ACHN (cell line): ENCODE results near the gene ATXN7L1.

ENCODE experiments used
- DNase-seq: peaks from one replicate; pipeline ENCODE4 v3.0.0-alpha.2; 2015
- in situ Hi-C: cut with HindIII; loops from 2 replicates; pipeline ENCODE4 v1.10.0; 2017; ENCODE audit warnings: low sequenced_read_pairs, low pct_ligation_motif_present, low pct_unique_long_range_greater_than_20kb

Gene ATXN7L1

DNA sequence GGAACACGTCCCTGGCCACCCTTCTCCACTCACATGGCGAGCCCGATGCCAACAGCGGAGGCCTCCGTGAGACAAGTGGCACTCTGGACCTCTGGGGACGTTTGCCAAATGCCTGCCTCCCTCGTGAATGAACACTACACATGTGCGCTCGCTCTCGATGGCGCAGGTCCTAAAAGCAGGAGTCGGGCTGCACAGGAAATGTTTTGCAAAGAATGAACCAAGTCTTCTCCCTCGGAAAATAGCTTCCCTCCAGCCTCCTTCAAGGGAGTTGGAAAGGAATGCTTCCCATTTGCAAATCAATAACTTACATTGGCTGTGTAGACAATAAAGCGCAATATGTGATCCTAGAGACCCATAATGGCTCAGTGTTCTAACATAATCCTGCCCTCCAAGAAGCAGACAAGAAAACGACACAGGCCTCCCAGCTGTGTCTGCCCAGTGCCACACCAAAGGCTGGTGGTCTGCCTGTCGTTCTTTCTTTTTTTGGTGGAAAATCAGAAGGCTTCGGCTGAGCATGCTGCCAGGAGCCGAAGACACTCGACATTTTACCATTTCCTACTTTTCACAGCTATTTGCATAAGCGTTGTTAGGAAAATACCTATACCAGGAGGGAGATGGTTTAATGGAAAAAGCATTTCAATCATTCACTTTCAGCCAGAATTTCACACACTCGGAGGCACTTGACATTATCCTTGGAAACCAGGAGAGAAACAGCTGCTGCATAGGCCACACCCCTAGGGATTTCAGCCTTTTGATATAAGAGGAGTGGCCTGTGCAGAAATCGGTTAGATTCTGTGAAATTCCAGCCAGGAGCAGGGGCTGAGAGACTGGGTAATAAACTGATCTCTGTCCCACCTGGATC is 38.4 kb downstream of the ATXN7L1 start:
- in situ Hi-C loops: no loop called here
- no peak for DNase-seq

DNA sequence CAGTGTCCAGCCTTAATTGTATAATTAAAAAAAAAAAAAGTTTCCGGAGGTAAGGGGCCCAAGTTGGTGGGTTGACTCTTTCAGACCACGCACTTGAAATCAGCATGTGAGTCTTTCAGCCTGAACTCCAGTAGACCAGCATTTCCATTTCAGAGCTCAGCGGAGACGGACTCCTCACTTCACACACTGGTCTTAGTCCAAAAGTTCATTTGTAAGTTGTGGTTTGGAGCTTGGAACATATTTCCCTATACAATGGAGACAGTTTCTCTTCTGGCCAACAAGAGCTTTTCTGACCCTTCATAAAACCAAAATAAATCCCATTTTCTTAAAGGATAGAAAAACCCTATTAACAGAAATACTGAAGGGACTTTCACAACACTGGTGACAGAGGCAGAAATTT is 41.0 kb downstream of the ATXN7L1 start:
- no peak for DNase-seq
- in situ Hi-C loops: no loop called here

DNA sequence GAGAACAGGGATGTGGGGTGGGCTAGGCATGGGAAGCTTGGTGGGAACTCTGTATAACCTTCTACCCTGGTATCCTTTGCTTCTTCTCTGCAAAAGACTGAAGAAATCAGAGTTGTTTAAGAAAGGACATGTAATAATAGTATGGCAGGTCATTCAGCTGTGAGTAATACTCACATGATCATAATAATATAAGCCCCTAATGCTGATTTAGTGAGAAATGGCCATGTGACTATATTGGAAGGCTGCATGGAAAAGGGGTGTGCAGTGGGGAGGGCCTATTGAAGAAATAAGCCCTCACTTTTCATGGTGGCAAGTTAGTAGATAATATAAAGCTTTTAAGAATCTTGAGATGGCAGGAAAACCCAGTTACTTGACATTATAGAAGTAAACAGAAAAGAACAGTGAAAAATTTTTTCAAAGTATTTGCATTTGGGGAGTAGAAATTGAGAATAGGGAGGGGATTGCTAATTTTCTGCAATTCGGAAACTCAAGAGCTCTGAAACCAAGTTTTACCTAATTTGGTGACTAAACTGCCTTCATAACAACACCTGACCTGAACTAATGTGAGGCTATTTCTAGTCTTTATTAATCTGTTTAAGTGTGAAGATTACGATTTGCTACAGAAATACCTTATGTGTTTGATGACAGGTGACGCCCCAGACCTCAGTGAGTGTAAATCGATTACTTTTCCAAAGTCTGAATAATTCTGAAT is 44.4 kb downstream of the ATXN7L1 start:
- in situ Hi-C loops: no loop called here
- no peak for DNase-seq

DNA sequence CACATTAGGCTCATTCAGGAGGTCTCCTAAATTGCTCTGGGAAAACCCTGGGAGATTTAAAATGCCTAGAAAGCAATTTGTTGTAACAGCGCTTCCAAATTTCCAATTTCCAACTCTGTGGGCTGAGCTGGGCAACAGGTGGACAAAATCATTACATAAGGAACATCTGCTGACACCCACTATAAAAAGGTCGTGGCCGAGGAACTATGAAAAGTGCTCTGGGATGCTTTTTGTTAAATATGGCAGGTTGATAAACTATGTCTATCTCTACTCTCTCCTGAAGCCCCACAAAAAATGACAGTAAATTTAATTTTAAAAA is 45.1 kb downstream of the ATXN7L1 start:
- DNase-seq: no peak
- in situ Hi-C loops: no loop called here

DNA sequence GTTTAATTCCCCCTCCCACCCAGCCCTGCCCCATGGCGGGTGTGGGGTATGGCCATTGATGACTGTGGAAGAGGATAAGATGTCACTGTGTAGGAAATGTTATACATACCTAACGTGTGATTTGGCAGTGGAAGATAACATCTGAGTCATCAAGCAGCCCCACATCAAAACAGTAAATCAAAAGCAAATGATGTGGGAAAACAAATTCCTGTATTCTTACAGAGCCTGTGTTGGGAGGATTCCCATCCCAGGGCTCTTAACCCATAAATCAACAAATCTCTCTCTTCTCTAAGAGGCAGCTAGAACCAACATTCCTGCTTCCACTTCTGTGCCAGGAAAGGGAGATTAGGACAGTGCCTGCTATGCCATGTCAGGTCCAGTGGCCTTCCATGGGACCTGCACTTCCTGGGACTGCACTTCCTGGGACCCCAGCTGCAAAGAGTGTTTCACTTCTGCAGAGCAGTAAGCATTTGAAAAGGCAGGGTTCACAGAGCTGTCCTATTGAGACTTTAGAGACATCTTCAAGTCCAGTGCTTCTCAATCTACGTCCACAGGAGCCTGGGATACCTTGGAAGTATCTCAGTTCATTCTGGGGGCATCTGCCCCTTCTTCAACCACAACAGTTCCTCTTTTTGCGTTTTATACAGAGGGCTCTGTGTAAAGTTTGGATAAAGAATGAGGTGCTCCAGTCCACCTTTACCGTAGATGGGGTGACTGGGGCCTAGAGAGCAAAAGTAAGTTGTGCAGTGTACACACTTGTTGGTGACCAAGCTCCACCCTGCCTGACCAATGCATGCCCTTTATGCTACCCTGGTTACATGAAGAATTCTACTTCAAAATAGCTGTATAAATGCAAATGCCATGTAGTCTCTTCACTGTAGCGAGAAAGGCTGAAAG is 45.7 kb downstream of the ATXN7L1 start:
- in situ Hi-C loops: no loop called here
- peak; percentile 95 for DNase-seq

DNA sequence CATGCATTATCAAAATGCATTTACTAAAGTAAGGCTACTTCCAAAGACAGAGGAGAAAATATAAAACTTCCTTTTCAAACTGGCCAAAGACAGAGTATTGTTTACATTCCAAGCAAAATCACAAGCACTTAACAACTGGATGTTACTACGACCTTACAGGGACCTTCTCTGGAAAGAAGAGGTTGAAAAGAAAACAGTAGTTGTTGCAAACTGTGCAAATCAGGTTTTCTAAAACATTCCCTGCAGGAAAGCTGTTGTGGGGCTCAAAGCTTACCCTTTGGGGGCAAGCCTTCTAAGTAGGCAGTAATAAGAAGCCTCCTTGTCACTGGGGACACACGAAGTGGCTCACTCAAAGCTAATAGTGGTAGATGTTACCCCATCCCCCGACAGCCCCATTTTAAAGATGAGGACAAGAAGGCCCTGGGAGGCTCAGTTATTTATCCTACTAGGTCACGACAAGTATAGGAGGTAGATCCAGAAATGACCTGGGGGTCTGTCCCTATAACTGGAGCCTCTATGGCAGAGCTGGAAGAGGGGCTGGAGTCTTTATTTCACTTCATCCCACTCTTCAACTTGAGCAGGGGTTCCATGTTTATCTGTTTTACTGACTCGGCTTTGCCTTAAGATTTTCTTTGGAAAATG is 46.6 kb downstream of the ATXN7L1 start:
- in situ Hi-C loops: no loop called here
- DNase-seq: no peak

DNA sequence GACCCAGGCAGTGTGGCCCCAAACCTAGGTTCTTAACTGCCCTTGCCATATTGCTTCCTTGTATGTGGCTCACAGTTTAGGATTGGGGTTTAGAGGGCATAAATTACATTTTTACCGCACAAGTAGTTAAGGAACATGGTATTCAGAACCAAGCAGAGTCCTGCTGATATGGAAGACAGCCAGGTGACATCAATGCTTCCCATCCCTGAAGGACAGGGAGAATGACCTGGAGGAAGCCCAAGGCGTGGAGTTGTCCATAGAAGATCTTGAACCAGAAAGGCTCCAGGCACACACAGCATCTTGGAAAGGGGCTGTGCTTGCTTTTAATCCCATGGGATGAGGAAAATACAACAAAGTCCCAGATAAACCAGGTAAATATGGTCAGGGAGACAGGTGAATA is 48.3 kb downstream of the ATXN7L1 start:
- in situ Hi-C loops: no loop called here
- no peak for DNase-seq

DNA sequence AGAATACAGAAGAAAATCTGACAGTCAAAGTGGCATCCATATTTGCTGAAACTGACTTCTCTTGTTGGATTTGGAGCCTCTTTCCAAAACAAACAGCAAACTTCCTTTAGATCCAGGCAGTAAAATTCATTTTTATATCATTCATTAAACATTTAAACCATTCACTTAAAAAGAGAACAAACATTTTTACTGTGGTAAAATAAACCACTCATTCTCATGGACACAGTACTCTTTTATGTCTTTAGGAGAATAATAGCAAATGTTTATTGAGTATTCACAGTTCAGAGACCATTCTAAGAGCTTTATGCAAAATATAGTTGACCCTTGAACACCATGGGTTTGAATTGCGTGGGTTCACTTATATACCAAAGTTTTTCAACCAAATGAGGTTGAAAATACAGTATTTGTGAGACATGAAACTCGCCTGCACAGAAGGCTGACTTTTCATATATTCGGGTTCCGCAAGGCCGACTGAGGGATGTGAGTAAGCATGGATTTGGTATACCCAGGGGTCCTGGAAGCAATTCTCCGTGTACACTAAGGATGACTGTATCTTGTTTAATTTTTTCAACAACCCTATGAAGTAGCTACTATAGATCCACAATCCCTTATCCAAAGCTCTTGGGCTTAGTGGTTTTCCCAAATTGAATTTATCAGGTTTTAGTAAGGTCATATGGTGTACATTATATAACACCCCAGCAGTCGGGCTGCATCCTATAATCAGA is 49.1 kb downstream of the ATXN7L1 start:
- in situ Hi-C loops: no loop called here
- no peak for DNase-seq

DNA sequence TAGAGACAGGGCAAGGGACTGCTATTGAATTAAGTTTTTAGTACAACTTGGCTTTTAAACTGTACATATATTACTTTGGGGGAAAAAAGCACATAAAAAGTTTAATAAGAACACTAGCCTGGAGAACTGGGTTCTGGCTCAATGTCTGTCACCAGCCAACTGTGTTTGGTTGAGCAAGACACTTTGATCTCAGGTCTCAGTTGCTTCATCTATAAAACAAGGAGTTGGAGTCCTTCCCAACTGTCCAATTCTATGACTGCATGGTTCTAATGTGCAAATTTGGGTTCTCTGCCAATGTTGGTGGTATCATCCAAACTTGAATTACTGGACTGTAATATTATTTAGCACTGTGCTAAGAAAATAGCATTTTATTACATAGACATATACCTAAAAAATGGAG is 50.3 kb downstream of the ATXN7L1 start:
- no peak for DNase-seq
- in situ Hi-C loops: no loop called here

DNA sequence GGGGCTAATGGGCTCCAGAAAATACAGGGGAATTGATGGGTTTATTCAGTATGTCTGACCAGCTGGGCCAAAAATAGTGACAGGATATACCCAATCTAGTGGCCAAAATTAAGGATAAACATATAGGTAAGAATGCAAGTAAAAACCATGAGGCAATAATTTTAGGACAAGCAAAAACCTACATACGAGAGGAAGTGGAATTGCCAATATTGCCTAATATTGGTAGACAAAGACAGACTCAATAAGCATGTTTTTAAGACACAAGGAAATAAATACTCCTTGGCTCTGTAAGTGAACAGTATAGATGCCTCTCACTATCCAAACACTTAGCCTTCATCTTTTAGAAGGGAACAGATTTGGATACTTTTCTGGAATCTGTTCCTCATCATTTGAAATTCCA is 51.0 kb downstream of the ATXN7L1 start:
- in situ Hi-C loops: no loop called here
- no peak for DNase-seq

DNA sequence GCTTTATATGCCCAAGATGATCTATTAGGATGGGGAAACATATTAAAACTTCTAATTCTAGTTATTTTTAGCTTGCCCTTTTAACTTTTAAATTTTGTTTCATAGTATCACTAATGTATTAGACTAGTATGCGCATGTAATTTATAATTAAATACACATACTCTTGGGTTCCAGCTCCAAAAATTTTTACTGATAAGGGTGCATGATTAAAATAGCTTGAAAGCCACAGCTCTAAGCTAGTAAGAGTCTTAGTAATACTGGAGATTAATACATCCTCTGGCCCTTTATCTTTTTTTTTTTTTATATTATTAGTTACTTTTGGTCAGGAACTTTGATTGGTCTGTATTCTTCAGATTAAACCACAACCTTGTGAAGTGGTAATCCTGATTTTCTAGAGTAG is 53.6 kb downstream of the ATXN7L1 start:
- no peak for DNase-seq
- in situ Hi-C loops: no loop called here

DNA sequence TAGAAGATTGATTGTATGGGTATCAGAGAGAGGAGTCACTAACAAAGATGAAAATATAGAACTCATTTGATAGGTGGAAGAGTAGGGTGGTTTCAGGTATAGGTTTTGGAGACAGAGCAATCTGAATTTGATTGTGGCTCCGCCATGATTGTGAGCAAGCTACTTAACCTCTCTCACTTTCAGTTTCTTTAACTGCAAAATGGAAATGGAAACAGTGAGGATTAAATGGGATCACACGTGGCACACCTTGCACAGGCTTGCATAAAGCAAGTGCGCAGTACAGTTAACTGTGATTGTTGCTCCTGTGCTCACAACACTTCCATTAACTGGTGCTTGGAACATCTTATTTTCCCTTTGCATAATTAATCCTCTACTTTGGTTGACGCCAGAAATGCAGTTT is 54.9 kb downstream of the ATXN7L1 start:
- no peak for DNase-seq
- in situ Hi-C loops: no loop called here

DNA sequence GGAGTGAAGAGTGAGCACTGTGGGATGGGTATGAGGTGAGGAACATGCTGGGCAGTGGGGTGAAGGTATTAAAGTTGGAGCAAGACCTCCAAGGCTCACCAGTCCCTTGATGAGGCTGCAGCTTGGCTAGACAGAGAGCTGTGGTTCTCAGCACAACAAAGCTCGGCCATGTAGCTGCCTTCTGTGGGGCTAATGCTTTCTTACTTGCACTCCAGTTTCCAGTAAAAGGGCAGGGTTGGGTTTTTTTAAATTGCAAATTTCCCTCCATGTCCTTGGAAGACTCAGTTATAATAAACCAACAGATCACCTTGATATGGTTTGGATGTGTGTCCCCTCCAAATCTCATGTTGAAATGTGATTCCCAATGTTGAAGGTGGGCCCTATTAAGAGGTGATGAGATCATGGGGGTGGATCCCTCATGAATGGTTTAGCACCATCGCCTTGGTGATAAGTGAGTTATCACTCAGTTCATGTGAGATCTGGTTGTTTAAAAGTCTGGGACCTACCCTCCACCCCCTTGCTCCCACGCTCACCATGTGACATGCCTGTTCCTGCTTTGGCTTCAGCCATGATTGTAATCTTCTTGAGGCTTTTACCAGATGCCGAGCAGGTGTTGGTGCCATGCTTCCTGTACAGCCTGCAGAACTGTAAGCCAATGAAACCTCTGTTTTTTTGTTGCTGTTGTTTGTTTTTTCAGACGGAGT is 55.9 kb downstream of the ATXN7L1 start:
- no peak for DNase-seq
- in situ Hi-C loops: no loop called here

DNA sequence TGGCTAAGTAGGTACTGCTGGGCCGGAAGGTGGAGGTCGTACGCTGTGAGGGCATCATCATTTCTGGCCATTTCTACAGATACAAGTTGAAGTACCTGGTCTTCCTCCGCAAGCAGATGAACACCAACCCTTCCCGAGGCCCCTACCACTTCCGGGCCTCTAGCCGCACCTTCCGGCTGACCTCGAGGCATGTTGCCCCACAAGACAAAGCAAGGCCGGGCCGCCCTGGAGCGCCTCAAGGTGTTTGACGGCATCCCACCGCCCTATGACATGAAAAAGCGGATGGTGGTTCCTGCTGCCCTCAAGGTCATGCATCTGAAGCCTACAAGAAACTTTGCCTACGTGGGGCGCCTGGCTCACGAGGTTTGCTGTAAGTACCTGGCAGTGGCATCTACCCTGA is 56.8 kb downstream of the ATXN7L1 start:
- in situ Hi-C loops: no loop called here
- no peak for DNase-seq

DNA sequence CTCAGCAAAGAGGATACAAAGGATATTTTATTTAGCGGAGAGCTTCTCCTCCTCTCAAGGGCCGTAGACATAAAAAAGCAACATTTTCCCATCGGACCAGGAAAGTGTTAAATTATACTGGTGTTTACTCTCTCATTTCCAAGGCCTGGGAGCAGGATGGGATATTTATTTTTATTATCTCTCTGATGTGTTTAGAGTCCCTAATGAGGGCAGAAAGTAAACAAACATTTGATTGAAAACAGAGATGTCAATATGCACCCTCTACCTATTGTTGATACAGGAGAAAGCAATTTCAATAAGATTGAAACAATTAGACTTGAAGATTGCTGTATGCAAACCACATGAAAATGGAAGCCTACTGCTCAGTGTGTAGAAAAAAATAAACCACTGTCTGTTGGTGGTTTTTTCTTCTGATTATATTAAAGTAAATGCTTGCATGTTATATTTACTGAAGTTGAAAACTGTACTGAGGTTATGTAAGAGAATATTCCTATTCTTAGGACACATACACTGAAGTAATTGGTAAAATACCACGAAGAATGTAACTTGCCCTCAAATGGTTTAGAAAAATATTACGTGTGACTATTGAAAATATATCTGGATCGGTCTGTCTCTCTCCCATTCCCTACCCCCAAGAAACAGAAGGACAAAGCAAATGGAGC is 59.3 kb downstream of the ATXN7L1 start:
- in situ Hi-C loops: no loop called here
- DNase-seq: no peak

DNA sequence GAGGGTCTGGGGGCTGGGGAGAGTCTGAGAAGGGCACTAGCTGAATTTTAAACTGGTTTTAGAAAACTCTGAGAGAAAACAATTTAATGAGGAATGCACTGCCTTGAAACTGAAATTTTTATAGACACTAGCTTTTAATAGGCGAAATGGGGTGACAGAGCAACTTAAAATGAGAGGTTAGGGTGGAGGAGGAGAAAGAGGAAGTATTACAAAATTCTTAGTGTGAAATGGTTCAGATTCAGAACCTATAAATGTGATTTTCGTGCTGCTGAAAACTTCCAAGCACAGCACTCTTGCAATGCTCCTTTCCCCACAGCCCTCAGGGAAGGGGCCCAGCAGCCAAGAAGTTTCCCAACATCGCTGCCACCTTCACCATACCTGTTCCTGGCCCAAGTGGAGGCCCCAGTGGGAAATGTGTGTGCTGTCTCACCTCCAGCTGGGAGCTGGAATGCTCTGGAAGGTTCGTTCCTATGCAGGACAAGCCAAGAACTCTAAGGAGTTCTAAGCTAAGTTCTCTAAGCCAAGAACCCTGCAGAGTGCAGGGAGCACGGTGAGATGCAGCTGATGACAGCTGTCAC is 60.0 kb downstream of the ATXN7L1 start:
- DNase-seq: no peak
- in situ Hi-C loops: no loop called here

DNA sequence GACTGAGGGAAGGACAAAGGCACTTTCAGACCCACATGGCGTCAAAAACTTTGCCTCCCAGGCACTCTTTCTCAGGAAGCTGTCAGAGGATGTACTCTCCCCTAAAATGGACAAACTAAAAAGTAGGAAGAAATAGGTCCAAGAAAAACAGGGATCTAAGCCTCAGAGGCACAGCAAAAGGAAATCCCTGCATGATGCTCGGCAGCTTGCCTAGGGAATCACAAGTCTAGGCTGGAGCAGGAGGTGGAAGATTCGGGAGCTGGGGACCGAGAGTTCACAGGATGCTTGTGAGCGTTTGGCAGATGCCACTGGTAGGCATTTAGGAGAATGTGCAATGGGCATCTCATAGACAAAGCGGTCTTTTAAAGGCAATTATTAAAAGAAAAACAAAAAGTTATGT is 60.8 kb downstream of the ATXN7L1 start:
- no peak for DNase-seq
- in situ Hi-C loops: no loop called here
